NCI-H146 (cell line): ENCODE measurements around the gene CDH13.

ENCODE experiments used
- DNase-seq: peaks from one replicate; lab custom pipeline; 2025; lab: John Stamatoyannopoulos, UW

The CDH13 gene

DNA sequence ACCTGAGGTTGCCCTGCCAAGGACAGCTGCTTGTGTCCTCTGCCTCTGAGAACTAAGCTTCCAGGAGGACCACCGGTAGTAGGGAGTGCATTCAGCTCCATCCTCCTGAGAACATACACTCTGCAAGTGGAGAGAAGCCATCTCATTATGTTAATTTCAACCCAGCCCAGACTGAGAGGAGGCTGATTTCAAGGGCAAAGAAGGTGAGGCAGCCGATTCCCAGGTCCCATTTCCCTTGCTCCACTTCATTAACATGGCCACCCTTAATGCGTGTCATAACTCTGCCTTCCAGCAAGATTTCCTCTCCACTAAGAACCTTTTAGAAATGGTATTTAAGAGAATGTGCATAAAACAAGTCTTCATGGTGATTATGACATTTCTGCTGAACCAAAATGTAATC lies 72.5 kb downstream of the CDH13 start:
- DNase-seq: no peak

DNA sequence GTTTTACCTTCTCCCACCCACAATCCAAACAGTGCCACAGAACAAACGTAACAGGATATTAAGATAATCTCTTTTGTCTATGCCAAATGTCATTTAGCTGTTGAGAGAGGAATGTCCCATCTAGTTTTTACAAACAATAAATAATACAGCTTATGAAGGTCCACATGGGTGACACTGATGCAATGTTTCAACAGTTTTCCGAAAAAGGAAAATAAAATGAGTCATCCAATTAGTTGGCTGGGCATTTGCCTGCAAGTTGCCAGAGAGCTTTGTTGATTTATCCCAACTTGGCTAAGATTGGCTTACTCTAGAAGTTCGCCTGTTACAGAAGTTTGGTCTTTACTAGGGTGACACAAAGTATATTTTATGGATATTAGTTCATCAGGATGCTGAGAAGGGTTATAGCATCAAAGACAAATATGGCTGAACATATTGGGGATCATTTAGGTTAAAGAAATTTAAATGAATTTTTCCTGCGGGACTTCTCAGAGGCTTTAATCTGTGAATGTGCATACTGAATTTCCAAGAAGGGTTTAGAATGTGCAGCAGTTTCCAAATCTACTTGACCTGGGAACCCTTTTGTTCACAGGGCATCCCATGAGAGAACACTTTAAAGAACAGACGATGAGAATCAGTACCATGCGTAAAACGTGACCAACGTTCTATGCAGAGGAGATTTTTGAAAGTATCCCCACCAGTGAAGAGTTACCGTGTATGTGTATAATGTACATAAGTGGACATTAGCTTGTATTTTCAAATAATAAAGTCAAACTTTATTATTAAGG lies 73.1 kb downstream of the CDH13 start:
- no peak for DNase-seq

- DNase-seq: no peak
Observed at GRCh38 chr16:82700541-82701235, 73.9 kb downstream of the CDH13 start.

- no peak for DNase-seq
Observed at GRCh38 chr16:82701442-82701955, 74.7 kb downstream of the CDH13 start.

- DNase-seq: no peak
Observed at GRCh38 chr16:82703161-82703560, 76.4 kb downstream of the CDH13 start.

GRCh38 chr16:82703871-82704768 lies 77.4 kb downstream of the CDH13 start:
- DNase-seq: no peak

GRCh38 chr16:82709987-82710386 lies 83.2 kb downstream of the CDH13 start:
- DNase-seq: no peak

- no peak for DNase-seq
Observed at GRCh38 chr16:82713778-82714177, 87.0 kb downstream of the CDH13 start.

DNA sequence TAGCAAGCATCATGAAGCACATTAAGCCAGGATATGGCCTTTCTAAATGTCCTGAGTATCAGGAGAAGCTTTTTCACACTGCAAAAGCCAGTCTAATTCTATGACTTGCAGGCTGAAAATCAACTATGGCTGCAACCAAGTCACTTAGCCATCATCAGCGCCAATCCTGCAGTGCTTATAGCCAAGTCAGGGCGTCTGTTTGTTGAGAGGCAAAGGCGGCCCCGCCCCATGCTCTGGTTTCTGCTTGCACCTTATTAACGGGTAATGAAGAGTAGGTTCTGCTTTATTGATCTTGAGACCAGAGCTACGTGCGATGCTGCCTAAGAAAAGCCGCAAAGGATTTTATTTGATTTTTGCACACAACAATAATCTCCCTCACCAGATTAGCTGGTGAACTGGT lies 88.4 kb downstream of the CDH13 start:
- no peak for DNase-seq

GRCh38 chr16:82715833-82716232 lies 89.1 kb downstream of the CDH13 start:
- no peak for DNase-seq

GRCh38 chr16:82716361-82716855 lies 89.6 kb downstream of the CDH13 start:
- no peak for DNase-seq

DNA sequence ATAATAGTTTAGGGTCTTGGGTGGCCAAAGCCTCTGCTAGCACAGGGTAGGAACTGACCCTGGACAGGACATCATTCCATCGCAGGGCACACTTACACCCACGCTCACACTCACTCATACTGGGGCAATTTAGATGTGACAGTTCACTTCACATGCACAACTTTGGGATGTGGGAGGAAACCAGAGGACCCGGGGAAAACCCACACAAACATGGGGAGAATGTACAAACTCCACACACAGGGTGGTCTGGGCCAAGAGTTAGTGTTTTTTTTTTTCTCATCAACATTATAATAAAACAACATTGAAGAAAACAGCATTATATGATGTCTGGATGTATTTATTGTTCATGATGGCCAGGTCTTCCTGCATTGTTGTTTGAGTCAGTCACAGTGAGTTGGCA lies 93.6 kb downstream of the CDH13 start:
- DNase-seq: no peak

DNA sequence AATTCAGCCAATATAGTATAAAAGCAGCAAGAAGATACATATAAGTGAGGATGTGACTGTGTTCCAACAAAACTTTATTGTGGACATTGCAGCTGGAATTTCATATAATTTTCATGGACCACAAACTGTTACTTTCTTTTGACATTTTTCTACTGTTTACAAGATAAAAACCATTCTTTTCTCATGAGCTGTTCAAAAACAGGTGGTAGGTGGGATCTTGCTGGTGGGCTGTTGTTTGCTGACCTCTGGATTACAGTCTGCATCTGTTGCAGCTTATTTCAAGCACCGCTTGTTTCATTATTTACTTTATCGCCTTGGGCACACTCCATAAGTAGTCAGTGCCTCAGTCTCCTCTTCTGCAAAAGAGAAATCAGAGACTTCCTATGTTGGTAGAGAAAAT lies 99.5 kb downstream of the CDH13 start:
- no peak for DNase-seq

GRCh38 chr16:82728901-82729300 lies 102.1 kb downstream of the CDH13 start:
- no peak for DNase-seq

DNA sequence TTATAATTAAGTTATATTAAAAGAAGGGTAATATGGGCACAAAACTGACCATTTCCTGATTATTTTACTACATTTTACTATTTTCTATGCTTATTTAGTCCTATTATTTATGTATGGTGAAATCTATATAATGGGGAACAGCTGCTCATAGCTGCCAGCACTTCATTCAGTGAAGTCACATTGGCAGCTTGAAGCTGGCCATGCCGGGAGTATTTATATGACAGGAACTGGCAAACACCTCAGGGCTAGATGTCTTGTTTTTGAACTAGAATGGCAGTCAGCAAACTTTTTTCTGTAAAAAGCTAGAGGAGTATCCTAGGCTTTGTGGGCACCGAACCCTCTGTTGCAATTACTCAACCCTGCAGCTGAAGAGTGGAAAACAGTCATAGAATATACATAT lies 104.1 kb downstream of the CDH13 start:
- DNase-seq: no peak

DNA sequence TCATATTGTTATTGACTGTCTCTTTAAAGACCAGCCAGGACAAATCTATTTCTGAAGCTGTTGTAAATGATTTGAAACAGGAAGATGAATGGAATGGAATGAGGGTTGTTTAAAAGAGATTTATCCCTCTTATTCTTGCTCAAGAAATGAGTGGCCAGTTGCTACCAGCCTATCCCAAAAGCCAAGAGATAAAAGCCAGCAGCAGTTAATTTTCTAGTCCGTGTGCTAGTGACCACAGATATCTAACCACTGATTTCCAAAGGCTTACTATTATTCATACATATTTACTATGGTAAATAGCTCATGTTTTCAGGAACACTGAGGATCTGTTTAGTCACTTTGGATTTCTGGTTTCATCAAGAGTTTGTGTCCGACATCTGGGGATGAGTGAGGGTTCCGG lies 105.7 kb downstream of the CDH13 start:
- no peak for DNase-seq

- DNase-seq: no peak
Observed at GRCh38 chr16:82735186-82735585, 108.4 kb downstream of the CDH13 start.

- DNase-seq: no peak
Observed at GRCh38 chr16:82735673-82736091, 108.9 kb downstream of the CDH13 start.

- DNase-seq: no peak
Observed at GRCh38 chr16:82736224-82736623, 109.5 kb downstream of the CDH13 start.

- no peak for DNase-seq
Observed at GRCh38 chr16:82738699-82739098, 111.9 kb downstream of the CDH13 start.

DNA sequence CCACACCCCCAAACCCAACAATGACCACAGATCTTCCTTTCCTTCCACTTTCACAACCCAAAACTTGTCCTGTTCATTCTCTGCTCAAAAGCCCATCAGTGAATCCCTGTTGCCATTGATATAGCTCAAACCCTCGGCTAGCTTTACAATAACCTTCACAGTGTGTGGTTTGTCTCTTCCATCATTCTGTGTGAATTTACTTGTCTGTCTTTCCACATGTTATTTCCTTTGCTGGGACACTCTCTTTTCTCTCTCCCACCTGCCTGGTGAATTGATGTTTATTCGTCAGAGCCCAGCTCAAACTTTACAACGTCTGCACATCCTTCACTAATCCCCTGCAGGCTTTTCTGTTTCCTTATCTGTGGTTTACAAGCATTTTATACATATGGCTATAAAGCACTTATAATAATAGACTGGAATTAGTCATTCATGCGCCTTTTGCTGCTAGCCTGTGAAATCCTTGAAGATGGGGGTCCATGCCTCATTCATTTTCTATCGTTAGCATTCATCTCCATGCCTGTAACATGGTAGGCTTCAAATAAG lies 114.4 kb downstream of the CDH13 start:
- DNase-seq: no peak

DNA sequence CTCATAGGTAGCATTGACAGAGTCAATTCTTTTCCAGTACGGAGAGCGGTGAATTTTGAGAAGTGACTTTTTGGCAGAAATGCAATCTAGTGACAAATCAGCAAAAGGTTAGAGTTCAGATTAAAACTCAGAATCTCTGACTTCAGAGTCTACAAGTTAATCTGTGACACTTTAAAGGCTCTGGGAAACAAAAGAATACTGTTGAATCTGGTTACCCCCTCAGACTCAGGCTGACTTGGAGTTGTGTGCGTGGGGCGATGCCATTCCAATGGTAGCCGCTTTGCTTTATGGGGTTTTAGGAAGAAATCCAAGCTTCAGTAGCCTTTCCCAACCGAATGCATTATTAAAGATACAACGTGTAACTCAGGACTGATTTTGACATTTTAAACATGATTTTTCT lies 118.2 kb downstream of the CDH13 start:
- no peak for DNase-seq
